DMS53 treated with DMSO at 0.1 percent for 48 hours (cell line): ENCODE results near the gene SLX4IP.
"Not testable (repeated sequence)": the region's sequence is repeated elsewhere in the genome, so short reads cannot be mapped to it uniquely, and the experiment has no call there.

Experiments used
- DNase-seq: peaks from one replicate; lab custom pipeline; 2025; ENCODE audit not compliant: unreplicated experiment; lab: John Stamatoyannopoulos, UW

SLX4IP gene

DNA sequence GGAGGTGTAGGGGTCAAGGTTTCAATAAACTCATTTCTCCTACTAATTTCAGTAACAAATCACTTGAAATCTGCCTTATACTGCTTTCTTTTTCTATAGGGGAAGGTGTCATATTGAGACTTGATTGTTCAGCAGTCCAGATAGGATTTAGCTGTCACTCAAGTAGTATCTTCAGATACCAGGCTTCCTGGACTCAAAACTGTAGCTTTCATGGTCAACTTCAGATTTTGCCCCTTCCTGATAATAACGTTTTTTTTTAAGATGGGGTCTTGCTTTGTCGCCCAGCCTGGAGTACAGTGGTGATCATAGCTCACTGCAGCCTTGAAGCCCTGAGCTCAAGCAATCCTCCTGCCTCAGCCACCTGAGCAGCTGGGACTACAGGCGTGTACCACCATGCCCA lies 160.9 kb downstream of the SLX4IP start:
- DNase-seq = no peak

DNA sequence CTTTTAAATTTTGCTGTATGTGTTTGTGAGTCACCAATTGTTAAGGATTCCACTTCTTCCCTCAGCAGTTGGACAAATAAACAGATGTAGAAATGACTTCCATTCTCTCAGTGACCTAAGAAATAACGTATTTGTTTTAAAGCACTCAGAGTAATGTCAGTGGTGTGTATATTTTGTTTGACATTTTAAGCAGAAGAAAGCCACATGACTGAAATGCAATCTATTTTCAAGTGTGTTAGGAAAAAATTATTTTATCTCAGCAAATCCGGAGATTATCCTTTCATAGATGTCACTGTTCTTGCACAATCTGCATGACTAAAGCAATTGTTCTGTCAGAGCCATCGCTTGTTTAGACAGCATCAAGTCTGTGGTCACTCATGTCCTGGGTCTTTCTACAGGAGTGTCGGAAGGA lies 161.6 kb downstream of the SLX4IP start:
- DNase-seq = no peak

DNA sequence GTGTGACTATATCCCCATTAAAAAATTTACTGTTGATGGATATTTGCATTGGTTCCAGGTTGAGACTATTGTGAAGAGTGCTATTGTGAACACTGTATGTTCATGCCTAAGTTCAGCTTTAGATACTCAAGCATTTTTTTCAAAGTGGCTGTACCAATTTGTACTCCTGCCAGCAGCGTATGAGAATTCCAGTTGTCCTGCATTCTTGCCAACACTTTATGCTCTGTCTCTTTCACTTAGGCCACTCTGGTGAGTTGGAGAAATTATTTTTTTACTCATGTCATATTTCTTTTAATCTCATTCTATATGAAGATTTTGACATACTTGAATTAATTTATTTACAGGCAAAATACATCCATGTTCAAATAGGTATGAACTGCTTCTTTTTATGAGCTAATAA lies 162.5 kb downstream of the SLX4IP start:
- no peak for DNase-seq

DNA sequence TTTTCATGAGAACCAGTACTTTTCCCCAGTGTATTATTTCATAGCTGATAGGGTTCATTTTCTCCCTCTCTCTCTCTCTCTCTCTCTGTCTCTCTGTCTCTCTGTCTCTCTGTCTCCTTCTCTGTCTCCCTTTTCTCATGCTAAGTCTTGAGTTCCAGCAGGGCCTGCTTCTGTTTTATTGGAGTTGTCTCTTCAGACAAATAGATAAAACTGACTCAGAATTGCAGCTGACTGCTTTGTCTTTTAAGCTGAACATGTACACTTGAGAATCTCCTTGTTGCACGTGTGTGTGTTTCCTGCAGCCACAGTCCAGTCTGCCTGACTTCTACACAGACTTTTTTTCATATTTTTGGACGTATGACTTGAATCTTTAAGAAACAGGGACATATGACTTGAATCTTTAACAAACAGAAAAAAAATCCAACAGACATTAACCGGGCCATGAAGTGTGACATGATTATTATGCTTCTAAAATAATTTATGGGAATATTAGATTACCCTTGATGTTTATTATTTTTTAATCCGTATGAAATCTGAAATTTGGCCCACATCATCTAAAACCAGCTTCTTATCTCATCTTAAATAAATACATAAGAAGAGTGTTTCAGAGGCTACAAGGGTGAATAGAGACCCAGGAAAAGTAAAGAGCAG lies 167.2 kb downstream of the SLX4IP start:
- DNase-seq = no peak

DNA sequence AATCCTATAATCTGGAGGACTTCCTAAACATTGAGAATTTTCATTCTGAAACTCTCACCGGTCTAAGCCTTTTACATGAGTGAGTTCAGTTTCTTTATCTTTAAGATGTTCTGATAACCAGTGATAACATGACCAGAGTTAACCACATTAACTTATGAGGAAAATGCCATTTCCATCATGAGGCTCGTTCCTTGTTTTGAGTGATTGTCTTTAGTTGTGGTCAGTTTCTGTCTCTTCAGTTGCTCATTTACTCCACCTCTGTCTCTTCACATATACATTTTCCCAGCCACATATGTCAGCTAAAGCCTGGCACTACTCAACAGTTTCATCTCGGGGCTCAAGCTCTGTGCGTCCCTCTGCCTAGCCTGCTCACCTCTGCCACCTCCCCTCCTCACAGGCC lies 168.3 kb downstream of the SLX4IP start:
- no peak for DNase-seq

GRCh38 chr20:10603971-10604864 lies 169.1 kb downstream of the SLX4IP start:
- no peak for DNase-seq

GRCh38 chr20:10604865-10605440 lies 169.8 kb downstream of the SLX4IP start:
- no peak for DNase-seq

GRCh38 chr20:10605547-10606195 lies 170.6 kb downstream of the SLX4IP start:
- no peak for DNase-seq

GRCh38 chr20:10609276-10609675 lies 174.2 kb downstream of the SLX4IP start:
- no peak for DNase-seq

DNA sequence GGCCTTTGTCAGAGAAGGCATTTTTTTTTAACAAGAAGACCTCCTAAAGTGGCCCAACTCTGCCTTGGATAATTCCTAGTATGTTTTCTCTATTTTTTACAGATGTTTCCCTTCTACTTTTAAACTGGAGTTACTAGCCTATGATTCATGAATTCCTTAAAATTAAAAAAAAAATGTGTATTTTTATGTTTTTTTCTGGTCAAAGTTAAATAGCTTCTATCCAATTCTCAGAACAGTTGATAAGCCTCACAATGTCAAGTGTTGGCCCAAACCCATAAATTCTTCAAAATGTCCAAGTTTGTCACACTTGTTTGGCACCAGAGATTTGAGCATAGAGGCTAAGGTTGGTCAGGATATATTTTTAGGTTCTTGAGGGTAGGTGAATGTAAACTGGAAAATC lies 174.7 kb downstream of the SLX4IP start:
- DNase-seq = no peak

GRCh38 chr20:10610251-10610650 lies 175.1 kb downstream of the SLX4IP start:
- no peak for DNase-seq

DNA sequence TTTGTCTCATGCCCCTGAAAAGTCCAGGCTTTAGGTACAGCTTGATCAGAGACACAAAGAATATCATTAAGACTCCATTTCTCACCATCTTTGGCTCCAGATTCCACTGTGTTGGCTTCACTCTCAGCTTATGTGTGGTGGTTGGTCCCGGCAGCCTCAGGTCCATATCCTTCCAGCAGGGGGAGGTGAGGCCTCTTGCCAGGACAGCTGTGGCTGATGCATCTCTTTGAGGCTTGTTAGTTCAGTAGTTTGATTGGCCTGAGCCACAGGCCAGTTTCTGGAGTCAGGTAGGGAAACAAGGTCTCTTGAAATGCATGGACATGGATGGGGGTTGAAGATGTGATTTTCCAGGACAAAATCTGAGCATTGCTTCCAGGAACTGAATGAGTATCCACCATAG lies 176.3 kb downstream of the SLX4IP start:
- no peak for DNase-seq

GRCh38 chr20:10613426-10613825 lies 178.3 kb downstream of the SLX4IP start:
- DNase-seq = not testable (repeated sequence)

DNA sequence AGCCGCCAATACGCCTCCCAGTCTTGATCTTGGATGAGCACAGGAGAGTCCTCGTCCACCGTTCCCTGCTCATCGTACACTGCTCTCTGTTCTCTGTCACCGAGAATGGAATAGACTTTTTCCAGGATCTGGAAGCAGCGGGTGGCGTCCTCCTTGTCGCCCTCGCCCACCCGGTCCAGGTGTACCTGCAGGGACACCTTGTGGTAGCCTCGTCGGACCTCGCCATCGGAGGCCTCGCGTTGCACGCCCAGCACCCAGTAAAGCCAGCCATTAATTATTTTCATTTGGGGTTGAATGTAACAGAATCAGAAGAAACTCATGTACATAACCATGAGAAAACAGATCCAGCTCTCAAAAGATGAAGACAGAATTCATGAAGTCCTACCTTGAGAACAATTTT lies 178.8 kb downstream of the SLX4IP start:
- no peak for DNase-seq

DNA sequence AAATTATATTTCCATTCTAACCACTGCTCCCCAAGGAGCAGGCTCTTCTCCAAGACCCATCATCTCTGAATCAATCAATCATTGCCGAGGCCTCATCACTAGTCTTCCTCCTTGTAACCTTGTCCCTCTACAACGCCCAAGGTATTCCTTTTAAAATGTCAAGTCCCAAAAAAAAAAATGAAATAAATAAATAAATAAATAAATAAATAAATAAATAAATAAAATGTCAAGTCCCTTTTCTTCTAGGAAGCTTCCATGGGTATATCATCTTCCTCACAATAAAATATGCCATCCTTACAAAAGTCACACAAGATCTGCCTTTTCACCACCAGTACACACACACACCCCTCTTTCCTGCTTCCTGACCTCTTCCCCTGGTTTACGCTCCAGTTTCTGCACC lies 181.1 kb downstream of the SLX4IP start:
- no peak for DNase-seq

GRCh38 chr20:10617549-10618133 lies 182.5 kb downstream of the SLX4IP start:
- not testable (repeated sequence) for DNase-seq

DNA sequence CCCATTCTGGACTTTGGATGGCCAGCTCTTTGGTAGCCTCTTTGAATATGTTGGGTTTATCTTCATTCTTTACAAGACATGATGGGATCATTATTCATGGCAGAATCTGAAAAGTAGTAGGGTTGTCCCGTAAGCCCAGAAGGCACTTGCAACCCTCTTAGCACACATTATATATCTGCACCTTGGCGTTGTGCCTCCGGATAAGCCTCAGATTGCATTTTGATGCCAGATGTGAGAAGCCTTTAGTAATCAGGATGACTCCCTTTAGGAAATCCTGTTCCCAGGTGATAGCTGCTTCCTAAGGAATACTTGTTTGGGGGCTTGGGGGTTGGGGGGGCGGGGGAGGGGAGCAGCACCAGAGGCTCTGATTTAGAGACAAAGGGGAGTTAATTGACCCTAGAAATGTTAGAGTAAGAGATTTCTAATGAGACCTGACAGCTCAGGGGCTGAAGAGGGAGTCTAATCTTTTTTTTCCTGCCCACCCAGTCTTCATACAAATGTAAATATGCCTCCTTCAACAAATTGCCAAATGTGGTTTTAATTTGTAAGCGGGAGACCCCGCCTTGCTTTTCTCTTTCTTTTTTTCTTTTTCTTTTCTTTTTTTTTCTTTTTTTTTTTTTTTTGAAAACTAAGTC lies 183.6 kb downstream of the SLX4IP start:
- no peak for DNase-seq

GRCh38 chr20:10619427-10619826 lies 184.3 kb downstream of the SLX4IP start:
- DNase-seq = no peak

DNA sequence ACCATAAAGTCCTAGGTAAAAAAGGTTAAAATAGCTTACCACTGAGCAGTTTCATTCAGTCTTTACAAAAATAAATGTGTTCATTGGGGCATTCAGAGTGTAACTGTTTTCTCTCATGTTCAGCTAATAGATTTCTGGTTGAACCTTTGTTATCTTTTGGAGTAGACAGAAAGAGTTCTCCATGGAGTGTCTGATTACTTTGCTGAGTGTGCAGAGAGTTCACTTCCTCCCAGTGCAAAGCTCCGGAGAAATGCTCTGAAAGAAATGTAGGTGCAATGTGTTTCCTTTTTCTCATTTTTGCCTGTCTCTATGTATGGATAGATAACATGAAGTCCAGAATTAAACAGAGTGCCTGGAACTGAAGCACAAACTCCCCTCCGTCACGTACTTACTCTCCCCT lies 186.0 kb downstream of the SLX4IP start:
- DNase-seq = no peak

- DNase-seq = no peak
These were observed 187.7 kb downstream of the SLX4IP start for GRCh38 chr20:10622657-10623418.
